Measurements from ENCODE around the gene TUT4. TPM values are rescaled to one million over a fixed set of nuclear protein-coding genes. Genes with fewer than 3 reads are reported as not detected.

The TUT4 gene
- total and polyA plus RNA-seq, 7 donors: 13.3 to 70.5 (median 50.3) TPM

DNA sequence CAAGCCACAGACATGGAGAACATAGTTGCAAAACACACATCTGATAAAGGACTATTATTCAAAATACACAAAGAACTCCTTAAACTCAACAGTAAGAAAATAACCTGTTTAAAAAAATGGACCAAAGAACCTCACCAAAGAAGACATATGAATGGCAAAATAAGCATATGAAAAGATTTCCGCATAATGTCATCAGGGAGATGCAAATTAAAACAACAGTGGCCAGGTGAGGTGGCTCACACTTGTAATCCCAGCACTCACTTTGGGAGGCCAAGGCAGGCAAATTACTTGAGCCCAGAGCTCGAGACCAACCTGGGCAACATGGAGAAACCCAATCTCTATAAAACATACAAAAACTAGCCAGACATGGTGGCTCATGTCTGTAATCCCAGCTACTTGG is 98.1 kb downstream of the TUT4 start:
- no peak for ATAC-seq
- no peak overlapping the region for H3K27ac ChIP-seq
- H3K27me3 ChIP-seq (ENCODE audit: insufficient read depth in 3 of 3, low read length in 2 of 3): no peaks in the 10 kb centered on the region
- peaks cover 0 to 55% of the 10 kb centered on the region in 2 donors for H3K36me3 ChIP-seq (ENCODE audit: insufficient read depth in 1 of 2, low read depth in 1 of 2)
- H3K9me3 ChIP-seq: no peaks in the 10 kb centered on the region
- TF ChIP-seq CTCF (IDR thresholded peaks at IDR 0.05): no peak
- H3K4me3 ChIP-seq: no peak overlapping the region
- no peaks in the 10 kb centered on the region for H3K4me1 ChIP-seq
- 94 to 96% (median 95%) methylated on average over 2 of the region's 2 CpGs for WGBS, 3 donors
- intact Hi-C loops (cut with DNase I): no loop called here
- no peak for DNase-seq

- Histone ChIP-seq H3K36me3 (ENCODE audit: insufficient read depth in 1 of 2, low read depth in 1 of 2) (peaks cover 0 to 52% of the 10 kb centered on the region in 2 donors), H3K27me3 (ENCODE audit: insufficient read depth in 3 of 3, low read length in 2 of 3) (no peaks in the 10 kb centered on the region), H3K4me3 (no peak overlapping the region), H3K9me3 (no peaks in the 10 kb centered on the region), H3K4me1 (no peaks in the 10 kb centered on the region), H3K27ac (no peak overlapping the region)
- DNase-seq: no peak
- 96 to 98% (median 97%) methylated on average over 1 of the region's 1 CpG for WGBS, 3 donors
- intact Hi-C loops (cut with DNase I): no loop called here
- TF ChIP-seq CTCF (IDR thresholded peaks at IDR 0.05): no peak
- ATAC-seq: no peak
Observed at GRCh38 chr1:52454127-52454526, 98.8 kb downstream of the TUT4 start.

- Histone ChIP-seq H3K36me3 (ENCODE audit: insufficient read depth in 1 of 2, low read depth in 1 of 2) (peaks cover 0 to 84% of the 10 kb centered on the region in 2 donors), H3K4me1 (no peaks in the 10 kb centered on the region), H3K4me3 (no peak overlapping the region), H3K27me3 (ENCODE audit: insufficient read depth in 3 of 3, low read length in 2 of 3) (no peaks in the 10 kb centered on the region), H3K27ac (no peak overlapping the region), H3K9me3 (no peaks in the 10 kb centered on the region)
- no peak for TF ChIP-seq CTCF (IDR thresholded peaks at IDR 0.05)
- DNase-seq: no peak
- no peak for ATAC-seq
- WGBS, 3 donors: 70 to 78% (median 76%) methylated on average over 2 of the region's 2 CpGs
- intact Hi-C loops (cut with DNase I): no loop called here
Observed at GRCh38 chr1:52444463-52444862, 108.4 kb downstream of the TUT4 start.

- Histone ChIP-seq H3K4me1 (no peaks in the 10 kb centered on the region), H3K9me3 (no peaks in the 10 kb centered on the region), H3K4me3 (no peak overlapping the region), H3K36me3 (ENCODE audit: insufficient read depth in 1 of 2, low read depth in 1 of 2) (peaks cover 2 to 98% of the 10 kb centered on the region in 2 donors), H3K27ac (no peak overlapping the region), H3K27me3 (ENCODE audit: insufficient read depth in 3 of 3, low read length in 2 of 3) (no peaks in the 10 kb centered on the region)
- 88 to 95% (median 94%) methylated on average over 4 of the region's 4 CpGs for WGBS, 3 donors
- ATAC-seq (no peak), DNase-seq (no peak)
- intact Hi-C loops (cut with DNase I): no loop called here
- TF ChIP-seq CTCF (IDR thresholded peaks at IDR 0.05): no peak
Observed at GRCh38 chr1:52439976-52440375, 112.9 kb downstream of the TUT4 start.

GRCh38 chr1:52436817-52437216 is 116.1 kb downstream of the TUT4 start:
- 79 to 85% (median 82%) methylated on average over 7 of the region's 7 CpGs for WGBS, 3 donors

More at GRCh38 chr1:52436817-52437216, 116.1 kb downstream of the TUT4 start:
- no peak for ATAC-seq
- no peak for DNase-seq
- intact Hi-C loops (cut with DNase I): no loop called here
- H3K9me3 ChIP-seq: no peaks in the 10 kb centered on the region
- no peak for TF ChIP-seq CTCF (IDR thresholded peaks at IDR 0.05)
- no peak overlapping the region for H3K4me3 ChIP-seq
- no peak overlapping the region for H3K27ac ChIP-seq
- no peaks in the 10 kb centered on the region for H3K4me1 ChIP-seq
- H3K27me3 ChIP-seq (ENCODE audit: insufficient read depth in 3 of 3, low read length in 2 of 3): no peaks in the 10 kb centered on the region
- peaks cover 10 to 99% of the 10 kb centered on the region in 2 donors for H3K36me3 ChIP-seq (ENCODE audit: insufficient read depth in 1 of 2, low read depth in 1 of 2)

Measured in psoas muscle (tissue), 8 donors.